ENCODE results near the gene FNDC3B. TPM values are rescaled to one million over a fixed set of nuclear protein-coding genes. Genes with fewer than 3 reads are reported as not detected.

The FNDC3B gene
- total RNA-seq, 4 donors from 2014 or later: 59.8 to 72.6 (median 65.6) TPM

DNA sequence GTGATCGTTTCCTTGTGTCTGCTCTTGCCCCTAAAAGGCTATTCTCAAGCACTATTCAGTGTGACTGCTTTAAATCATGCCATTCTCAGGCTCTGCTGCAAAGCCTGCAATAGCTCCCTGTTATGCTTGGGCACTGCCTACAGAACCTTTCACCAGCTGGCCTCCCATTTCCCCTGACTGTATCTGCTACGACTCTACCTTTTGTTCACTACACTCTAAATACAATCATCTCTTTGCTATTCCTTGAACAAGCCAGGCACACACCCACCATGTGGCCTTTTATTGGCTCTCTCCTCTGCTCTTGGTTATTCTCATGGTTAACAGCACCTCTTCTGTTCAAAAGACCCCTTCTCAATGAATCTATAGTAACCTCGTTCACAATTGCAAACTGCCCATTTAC lies 29.6 kb upstream of the FNDC3B start:
- H3K36me3 ChIP-seq: no peaks in the 10 kb centered on the region
- no peak overlapping the region for H3K4me3 ChIP-seq
- intact Hi-C loops (cut with DNase I): no loop called here
- no peaks in the 10 kb centered on the region for H3K27me3 ChIP-seq
- H3K4me1 ChIP-seq: no peaks in the 10 kb centered on the region
- no peak for DNase-seq (ENCODE audit: extremely low spot score)
- TF ChIP-seq EP300 (IDR thresholded peaks at IDR 0.05) (no peak), CTCF (IDR thresholded peaks at IDR 0.05) (no peak), POLR2AphosphoS5 (IDR thresholded peaks at IDR 0.05) (no peak), POLR2A (IDR thresholded peaks at IDR 0.05; ENCODE audit: low read depth) (no peak)
- WGBS: 86% methylated on average over 3 of the region's 3 CpGs
- no peaks in the 10 kb centered on the region for H3K9me3 ChIP-seq
- no peak overlapping the region for H3K27ac ChIP-seq (replicated peaks in 1 of 4)

DNA sequence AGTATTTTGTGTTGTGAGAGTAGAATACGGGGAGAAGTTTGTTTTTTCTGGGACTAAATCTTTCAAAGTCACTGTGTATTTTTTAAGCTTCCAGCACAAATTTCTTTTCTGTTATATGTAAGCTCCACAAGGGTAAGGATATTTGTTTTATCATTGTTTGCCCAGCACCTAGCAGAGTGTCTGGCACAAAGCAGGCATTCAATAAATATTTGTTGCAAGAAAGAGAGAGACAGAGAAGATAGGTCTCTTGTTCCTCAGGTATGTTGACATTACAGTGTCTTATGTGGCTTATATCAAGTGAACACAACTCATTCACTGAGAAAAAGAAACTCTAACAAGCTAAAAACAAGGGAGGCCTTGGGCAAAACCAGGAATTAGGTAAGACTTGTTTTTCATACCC lies 26.6 kb upstream of the FNDC3B start:
- H3K4me3 ChIP-seq: no peak overlapping the region
- intact Hi-C loops (cut with DNase I): no loop called here
- no peaks in the 10 kb centered on the region for H3K9me3 ChIP-seq
- 72% methylated on average over 1 of the region's 1 CpG for WGBS
- no peaks in the 10 kb centered on the region for H3K27me3 ChIP-seq
- H3K27ac ChIP-seq (replicated peaks in 1 of 4): no peak overlapping the region
- no peaks in the 10 kb centered on the region for H3K36me3 ChIP-seq
- DNase-seq (ENCODE audit: extremely low spot score): no peak
- no peak for TF ChIP-seq POLR2AphosphoS5 (IDR thresholded peaks at IDR 0.05)
- H3K4me1 ChIP-seq: no peaks in the 10 kb centered on the region

GRCh38 chr3:172014145-172014544 lies 25.2 kb upstream of the FNDC3B start:
- H3K27ac ChIP-seq (replicated peaks in 1 of 4): no peak overlapping the region
- H3K9me3 ChIP-seq: no peaks in the 10 kb centered on the region
- H3K4me1 ChIP-seq: no peaks in the 10 kb centered on the region
- H3K36me3 ChIP-seq: no peaks in the 10 kb centered on the region
- 88% methylated on average over 5 of the region's 5 CpGs for WGBS
- no peaks in the 10 kb centered on the region for H3K27me3 ChIP-seq
- TF ChIP-seq POLR2A (IDR thresholded peaks at IDR 0.05; ENCODE audit: low read depth) (no peak), POLR2AphosphoS5 (IDR thresholded peaks at IDR 0.05) (no peak), EP300 (IDR thresholded peaks at IDR 0.05) (no peak), CTCF (IDR thresholded peaks at IDR 0.05) (no peak)
- no peak for DNase-seq (ENCODE audit: extremely low spot score)
- intact Hi-C loops (cut with DNase I): no loop called here
- no peak overlapping the region for H3K4me3 ChIP-seq

GRCh38 chr3:172018364-172018763 lies 21.0 kb upstream of the FNDC3B start:
- TF ChIP-seq POLR2A (IDR thresholded peaks at IDR 0.05; ENCODE audit: low read depth) (no peak), EP300 (IDR thresholded peaks at IDR 0.05) (no peak), POLR2AphosphoS5 (IDR thresholded peaks at IDR 0.05) (no peak), CTCF (IDR thresholded peaks at IDR 0.05) (no peak)
- Histone ChIP-seq H3K4me1 (no peaks in the 10 kb centered on the region), H3K27me3 (no peaks in the 10 kb centered on the region), H3K36me3 (no peaks in the 10 kb centered on the region), H3K9me3 (no peaks in the 10 kb centered on the region), H3K27ac (replicated peaks in 1 of 4) (no peak overlapping the region), H3K4me3 (no peak overlapping the region)
- no peak for DNase-seq (ENCODE audit: extremely low spot score)
- intact Hi-C loops (cut with DNase I): no loop called here

- no peaks in the 10 kb centered on the region for H3K9me3 ChIP-seq
- no peak overlapping the region for H3K27ac ChIP-seq (replicated peaks in 1 of 4)
- no peak for DNase-seq (ENCODE audit: extremely low spot score)
- no peaks in the 10 kb centered on the region for H3K27me3 ChIP-seq
- intact Hi-C loops (cut with DNase I): no loop called here
- no peaks in the 10 kb centered on the region for H3K4me1 ChIP-seq
- no peak overlapping the region for H3K4me3 ChIP-seq
- 89% methylated on average over 2 of the region's 2 CpGs for WGBS
- no peak for TF ChIP-seq CTCF (IDR thresholded peaks at IDR 0.05)
- no peak for TF ChIP-seq EP300 (IDR thresholded peaks at IDR 0.05)
- no peak for TF ChIP-seq POLR2AphosphoS5 (IDR thresholded peaks at IDR 0.05)
- no peak for TF ChIP-seq POLR2A (IDR thresholded peaks at IDR 0.05; ENCODE audit: low read depth)
- H3K36me3 ChIP-seq: no peaks in the 10 kb centered on the region
These were observed 18.6 kb upstream of the FNDC3B start for GRCh38 chr3:172020763-172021162.

All from esophagus muscularis mucosa (tissue), 4 donors.